WTC11 (cell line): ENCODE results near the gene RUNX1. TPM values are rescaled to one million over a fixed set of nuclear protein-coding genes. Genes with fewer than 3 reads are reported as not detected.

ENCODE experiments used
- ATAC-seq: fragments of 200-7000 bp; cut with Tn5 transposase; 2 replicates; pipeline ENCODE4 v1.10.0; 2021; ENCODE audit warnings: mild to moderate bottlenecking, moderate library complexity
- CTCF ChIA-PET: fragments of 300-600 bp; sonication (Branson Sonifier 250); formaldehyde crosslinking; loops from one replicate; lab custom pipeline; 2021; ENCODE audit warnings: antibody characterized with exemption; lab: Charles Lee
- POLR2A ChIA-PET: fragments of 350-600 bp; sonication (Branson Sonifier 250); formaldehyde crosslinking; loops from one replicate; lab custom pipeline; 2021; ENCODE audit warnings: antibody characterized with exemption; lab: Charles Lee
- DNase-seq: peaks from one replicate; pipeline ENCODE4 v3.0.0; 2021; ENCODE audit warnings: low spot score
- H3K27ac Mint-ChIP-seq: 2 replicates; pipeline ENCODE4 v1.8.0; 2021; ENCODE audit warnings: mixed read lengths
- H3K27me3 Mint-ChIP-seq: 2 replicates; pipeline ENCODE4 v1.8.0; 2021; ENCODE audit warnings: low read depth, mild to moderate bottlenecking, moderate library complexity, mixed read lengths
- H3K36me3 Mint-ChIP-seq: 2 replicates; pipeline ENCODE4 v1.8.0; 2021; ENCODE audit warnings: mixed read lengths
- H3K4me1 Mint-ChIP-seq: 2 replicates; pipeline ENCODE4 v1.8.0; 2022; ENCODE audit warnings: mixed read lengths
- H3K4me3 Mint-ChIP-seq: 2 replicates; pipeline ENCODE4 v1.8.0; 2021; ENCODE audit warnings: mild to moderate bottlenecking, moderate library complexity, mixed read lengths
- H3K9me3 Mint-ChIP-seq: 2 replicates; pipeline ENCODE4 v1.8.0; 2021; ENCODE audit warnings: mixed read lengths
- ATF1 ChIP-seq: sonication (generic); formaldehyde crosslinking; IDR thresholded peaks from 2 replicates; pipeline ENCODE4 v1.8.1; 2023; ENCODE audit warnings: mild to moderate bottlenecking, moderate library complexity, missing genetic modification reagents
- ELF4 ChIP-seq: sonication (generic); formaldehyde crosslinking; IDR thresholded peaks from 2 replicates; pipeline ENCODE4 v1.8.1; 2022; ENCODE audit warnings: low read depth, mild to moderate bottlenecking, moderate library complexity, missing genetic modification reagents
- GRHL2 ChIP-seq: fragments of 250-450 bp; sonication (Bioruptor Pico); IDR thresholded peaks from 2 replicates; pipeline ENCODE4 v1.8.0; 2022; ENCODE audit warnings: mild to moderate bottlenecking, moderate library complexity; ENCODE audit not compliant: insufficient replicate concordance, severe bottlenecking
- HMGA2 ChIP-seq: fragments of 250-450 bp; sonication (Bioruptor Pico); IDR thresholded peaks from 2 replicates; pipeline ENCODE4 v1.4.0; 2021; ENCODE audit warnings: mild to moderate bottlenecking, moderate library complexity
- RORB ChIP-seq: fragments of 250-450 bp; sonication (Bioruptor Pico); IDR thresholded peaks from 2 replicates; pipeline ENCODE4 v1.9.0; 2021; ENCODE audit warnings: mild to moderate bottlenecking
- SP1 ChIP-seq: sonication (generic); formaldehyde crosslinking; conservative IDR thresholded peaks from 2 replicates; pipeline ENCODE4 v1.8.1; 2022; ENCODE audit warnings: missing genetic modification reagents
- TCF7 ChIP-seq: sonication (generic); formaldehyde crosslinking; IDR thresholded peaks from 2 replicates; pipeline ENCODE4 v1.8.0; 2022; ENCODE audit warnings: mild to moderate bottlenecking, low read depth, missing genetic modification reagents, moderate library complexity
- TEAD1 ChIP-seq: sonication (generic); formaldehyde crosslinking; IDR thresholded peaks from 2 replicates; pipeline ENCODE4 v1.8.0; 2022; ENCODE audit warnings: mild to moderate bottlenecking, missing genetic modification reagents
- TEAD4 ChIP-seq: sonication (generic); formaldehyde crosslinking; IDR thresholded peaks from 2 replicates; pipeline ENCODE4 v1.8.0; 2022; ENCODE audit warnings: mild to moderate bottlenecking, missing genetic modification reagents
- ZNF121 ChIP-seq: sonication (generic); formaldehyde crosslinking; IDR thresholded peaks from 2 replicates; pipeline ENCODE4 v1.8.0; 2023; ENCODE audit warnings: missing genetic modification reagents
- ZNF138 ChIP-seq: sonication (generic); formaldehyde crosslinking; conservative IDR thresholded peaks from 2 replicates; pipeline ENCODE4 v1.8.1; 2022; ENCODE audit warnings: mild to moderate bottlenecking, moderate library complexity, missing genetic modification reagents
- ZNF232 ChIP-seq: sonication (generic); formaldehyde crosslinking; IDR thresholded peaks from 2 replicates; pipeline ENCODE4 v1.8.0; 2022; ENCODE audit warnings: mild to moderate bottlenecking, missing genetic modification reagents
- ZNF671 ChIP-seq: fragments of 250-450 bp; sonication (Bioruptor Pico); IDR thresholded peaks from 2 replicates; pipeline ENCODE4 v1.8.0; 2021; ENCODE audit warnings: mild to moderate bottlenecking
- total RNA-seq: library from RNA; stranded (reverse); gene quantifications from 3 replicates; pipeline ENCODE4 v1.2.3, GENCODE V29; 2021
- TF ChIP-seq, protein P1 (sequence below): fragments of 250-450 bp; sonication (Bioruptor Pico); IDR thresholded peaks from 2 replicates; pipeline ENCODE4 v1.9.0; 2021; ENCODE audit warnings: mild to moderate bottlenecking, borderline replicate concordance
- TF ChIP-seq, protein P2 (sequence below): sonication (generic); formaldehyde crosslinking; IDR thresholded peaks from 2 replicates; pipeline ENCODE4 v1.8.0; 2023; ENCODE audit warnings: mild to moderate bottlenecking, missing genetic modification reagents
- TF ChIP-seq, protein P3 (sequence below): sonication (generic); formaldehyde crosslinking; IDR thresholded peaks from 2 replicates; pipeline ENCODE4 v1.8.1; 2023; ENCODE audit warnings: mild to moderate bottlenecking, moderate library complexity, missing genetic modification reagents
- TF ChIP-seq, protein P4 (sequence below): sonication (generic); formaldehyde crosslinking; IDR thresholded peaks from 2 replicates; pipeline ENCODE4 v1.8.0; 2023; ENCODE audit warnings: missing genetic modification reagents, mild to moderate bottlenecking, borderline replicate concordance
- TF ChIP-seq, protein P5 (sequence below): sonication (generic); formaldehyde crosslinking; IDR thresholded peaks from 2 replicates; pipeline ENCODE4 v1.8.1; 2023; ENCODE audit warnings: mild to moderate bottlenecking, missing genetic modification reagents, borderline replicate concordance

RUNX1 gene
- total RNA-seq, 1 experiment from 2014 or later: 2.2 TPM

DNA sequence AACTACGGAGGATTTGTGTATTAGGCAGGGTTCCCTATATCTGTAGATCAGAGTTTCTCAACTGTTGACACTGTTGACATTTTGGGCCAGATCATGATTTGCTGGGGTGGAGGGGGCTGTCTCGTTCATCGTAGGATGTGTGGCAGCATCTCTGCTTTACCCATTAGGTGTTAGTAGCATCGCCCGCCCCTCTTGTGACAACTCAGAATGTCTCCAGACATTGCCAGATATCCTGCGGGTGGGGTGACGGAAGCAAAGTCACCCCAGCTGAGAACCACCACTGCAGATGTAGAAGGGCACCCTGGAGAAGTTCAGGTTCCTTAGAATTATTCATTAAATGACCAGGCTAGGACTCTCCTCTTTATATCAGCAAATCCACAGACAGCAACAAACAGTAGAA lies 254.4 kb downstream of the RUNX1 start (continued):
- TF ChIP-seq, protein P1, sequence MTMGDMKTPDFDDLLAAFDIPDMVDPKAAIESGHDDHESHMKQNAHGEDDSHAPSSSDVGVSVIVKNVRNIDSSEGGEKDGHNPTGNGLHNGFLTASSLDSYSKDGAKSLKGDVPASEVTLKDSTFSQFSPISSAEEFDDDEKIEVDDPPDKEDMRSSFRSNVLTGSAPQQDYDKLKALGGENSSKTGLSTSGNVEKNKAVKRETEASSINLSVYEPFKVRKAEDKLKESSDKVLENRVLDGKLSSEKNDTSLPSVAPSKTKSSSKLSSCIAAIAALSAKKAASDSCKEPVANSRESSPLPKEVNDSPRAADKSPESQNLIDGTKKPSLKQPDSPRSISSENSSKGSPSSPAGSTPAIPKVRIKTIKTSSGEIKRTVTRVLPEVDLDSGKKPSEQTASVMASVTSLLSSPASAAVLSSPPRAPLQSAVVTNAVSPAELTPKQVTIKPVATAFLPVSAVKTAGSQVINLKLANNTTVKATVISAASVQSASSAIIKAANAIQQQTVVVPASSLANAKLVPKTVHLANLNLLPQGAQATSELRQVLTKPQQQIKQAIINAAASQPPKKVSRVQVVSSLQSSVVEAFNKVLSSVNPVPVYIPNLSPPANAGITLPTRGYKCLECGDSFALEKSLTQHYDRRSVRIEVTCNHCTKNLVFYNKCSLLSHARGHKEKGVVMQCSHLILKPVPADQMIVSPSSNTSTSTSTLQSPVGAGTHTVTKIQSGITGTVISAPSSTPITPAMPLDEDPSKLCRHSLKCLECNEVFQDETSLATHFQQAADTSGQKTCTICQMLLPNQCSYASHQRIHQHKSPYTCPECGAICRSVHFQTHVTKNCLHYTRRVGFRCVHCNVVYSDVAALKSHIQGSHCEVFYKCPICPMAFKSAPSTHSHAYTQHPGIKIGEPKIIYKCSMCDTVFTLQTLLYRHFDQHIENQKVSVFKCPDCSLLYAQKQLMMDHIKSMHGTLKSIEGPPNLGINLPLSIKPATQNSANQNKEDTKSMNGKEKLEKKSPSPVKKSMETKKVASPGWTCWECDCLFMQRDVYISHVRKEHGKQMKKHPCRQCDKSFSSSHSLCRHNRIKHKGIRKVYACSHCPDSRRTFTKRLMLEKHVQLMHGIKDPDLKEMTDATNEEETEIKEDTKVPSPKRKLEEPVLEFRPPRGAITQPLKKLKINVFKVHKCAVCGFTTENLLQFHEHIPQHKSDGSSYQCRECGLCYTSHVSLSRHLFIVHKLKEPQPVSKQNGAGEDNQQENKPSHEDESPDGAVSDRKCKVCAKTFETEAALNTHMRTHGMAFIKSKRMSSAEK (CRISPR knock-in tag): no peak
- TF ChIP-seq ZNF121 (no peak), SP1 (CRISPR knock-in tag) (no peak), GRHL2 (CRISPR knock-in tag) (no peak), RORB (no peak)

DNA sequence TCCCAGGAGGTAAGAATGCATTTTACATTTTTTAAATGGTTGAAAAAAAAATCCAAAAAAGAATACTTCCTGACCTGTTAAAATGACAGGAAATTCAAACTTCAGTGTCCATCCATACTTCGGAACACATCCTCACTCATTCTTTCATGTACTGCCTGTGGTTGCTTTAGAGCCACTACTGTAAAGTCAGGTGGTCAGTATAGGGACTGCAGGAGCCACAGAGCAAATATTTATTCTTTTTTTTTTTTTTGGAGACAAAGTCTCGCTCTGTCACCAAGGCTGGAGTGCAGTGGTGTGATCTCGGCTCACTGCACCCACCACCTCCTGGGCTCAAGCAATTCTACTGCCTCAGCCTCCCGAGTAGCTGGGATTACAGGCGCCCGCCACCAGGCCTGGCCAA lies 255.6 kb downstream of the RUNX1 start:
- H3K36me3 Mint-ChIP-seq: no peaks in the 10 kb centered on the region
- TF ChIP-seq, protein P2, sequence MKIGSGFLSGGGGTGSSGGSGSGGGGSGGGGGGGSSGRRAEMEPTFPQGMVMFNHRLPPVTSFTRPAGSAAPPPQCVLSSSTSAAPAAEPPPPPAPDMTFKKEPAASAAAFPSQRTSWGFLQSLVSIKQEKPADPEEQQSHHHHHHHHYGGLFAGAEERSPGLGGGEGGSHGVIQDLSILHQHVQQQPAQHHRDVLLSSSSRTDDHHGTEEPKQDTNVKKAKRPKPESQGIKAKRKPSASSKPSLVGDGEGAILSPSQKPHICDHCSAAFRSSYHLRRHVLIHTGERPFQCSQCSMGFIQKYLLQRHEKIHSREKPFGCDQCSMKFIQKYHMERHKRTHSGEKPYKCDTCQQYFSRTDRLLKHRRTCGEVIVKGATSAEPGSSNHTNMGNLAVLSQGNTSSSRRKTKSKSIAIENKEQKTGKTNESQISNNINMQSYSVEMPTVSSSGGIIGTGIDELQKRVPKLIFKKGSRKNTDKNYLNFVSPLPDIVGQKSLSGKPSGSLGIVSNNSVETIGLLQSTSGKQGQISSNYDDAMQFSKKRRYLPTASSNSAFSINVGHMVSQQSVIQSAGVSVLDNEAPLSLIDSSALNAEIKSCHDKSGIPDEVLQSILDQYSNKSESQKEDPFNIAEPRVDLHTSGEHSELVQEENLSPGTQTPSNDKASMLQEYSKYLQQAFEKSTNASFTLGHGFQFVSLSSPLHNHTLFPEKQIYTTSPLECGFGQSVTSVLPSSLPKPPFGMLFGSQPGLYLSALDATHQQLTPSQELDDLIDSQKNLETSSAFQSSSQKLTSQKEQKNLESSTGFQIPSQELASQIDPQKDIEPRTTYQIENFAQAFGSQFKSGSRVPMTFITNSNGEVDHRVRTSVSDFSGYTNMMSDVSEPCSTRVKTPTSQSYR (CRISPR knock-in tag): no peak
- TF ChIP-seq ELF4 (CRISPR knock-in tag) (no peak), TEAD1 (no peak), ZNF232 (CRISPR knock-in tag) (no peak), TEAD4 (CRISPR knock-in tag) (no peak), ATF1 (no peak), ZNF138 (no peak), HMGA2 (CRISPR knock-in tag) (no peak), TCF7 (CRISPR knock-in tag) (no peak), ZNF671 (CRISPR knock-in tag) (no peak)
- TF ChIP-seq, protein P3, sequence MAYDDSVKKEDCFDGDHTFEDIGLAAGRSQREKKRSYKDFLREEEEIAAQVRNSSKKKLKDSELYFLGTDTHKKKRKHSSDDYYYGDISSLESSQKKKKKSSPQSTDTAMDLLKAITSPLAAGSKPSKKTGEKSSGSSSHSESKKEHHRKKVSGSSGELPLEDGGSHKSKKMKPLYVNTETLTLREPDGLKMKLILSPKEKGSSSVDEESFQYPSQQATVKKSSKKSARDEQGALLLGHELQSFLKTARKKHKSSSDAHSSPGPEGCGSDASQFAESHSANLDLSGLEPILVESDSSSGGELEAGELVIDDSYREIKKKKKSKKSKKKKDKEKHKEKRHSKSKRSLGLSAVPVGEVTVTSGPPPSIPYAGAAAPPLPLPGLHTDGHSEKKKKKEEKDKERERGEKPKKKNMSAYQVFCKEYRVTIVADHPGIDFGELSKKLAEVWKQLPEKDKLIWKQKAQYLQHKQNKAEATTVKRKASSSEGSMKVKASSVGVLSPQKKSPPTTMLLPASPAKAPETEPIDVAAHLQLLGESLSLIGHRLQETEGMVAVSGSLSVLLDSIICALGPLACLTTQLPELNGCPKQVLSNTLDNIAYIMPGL (CRISPR knock-in tag): no peak
- TF ChIP-seq, protein P4, sequence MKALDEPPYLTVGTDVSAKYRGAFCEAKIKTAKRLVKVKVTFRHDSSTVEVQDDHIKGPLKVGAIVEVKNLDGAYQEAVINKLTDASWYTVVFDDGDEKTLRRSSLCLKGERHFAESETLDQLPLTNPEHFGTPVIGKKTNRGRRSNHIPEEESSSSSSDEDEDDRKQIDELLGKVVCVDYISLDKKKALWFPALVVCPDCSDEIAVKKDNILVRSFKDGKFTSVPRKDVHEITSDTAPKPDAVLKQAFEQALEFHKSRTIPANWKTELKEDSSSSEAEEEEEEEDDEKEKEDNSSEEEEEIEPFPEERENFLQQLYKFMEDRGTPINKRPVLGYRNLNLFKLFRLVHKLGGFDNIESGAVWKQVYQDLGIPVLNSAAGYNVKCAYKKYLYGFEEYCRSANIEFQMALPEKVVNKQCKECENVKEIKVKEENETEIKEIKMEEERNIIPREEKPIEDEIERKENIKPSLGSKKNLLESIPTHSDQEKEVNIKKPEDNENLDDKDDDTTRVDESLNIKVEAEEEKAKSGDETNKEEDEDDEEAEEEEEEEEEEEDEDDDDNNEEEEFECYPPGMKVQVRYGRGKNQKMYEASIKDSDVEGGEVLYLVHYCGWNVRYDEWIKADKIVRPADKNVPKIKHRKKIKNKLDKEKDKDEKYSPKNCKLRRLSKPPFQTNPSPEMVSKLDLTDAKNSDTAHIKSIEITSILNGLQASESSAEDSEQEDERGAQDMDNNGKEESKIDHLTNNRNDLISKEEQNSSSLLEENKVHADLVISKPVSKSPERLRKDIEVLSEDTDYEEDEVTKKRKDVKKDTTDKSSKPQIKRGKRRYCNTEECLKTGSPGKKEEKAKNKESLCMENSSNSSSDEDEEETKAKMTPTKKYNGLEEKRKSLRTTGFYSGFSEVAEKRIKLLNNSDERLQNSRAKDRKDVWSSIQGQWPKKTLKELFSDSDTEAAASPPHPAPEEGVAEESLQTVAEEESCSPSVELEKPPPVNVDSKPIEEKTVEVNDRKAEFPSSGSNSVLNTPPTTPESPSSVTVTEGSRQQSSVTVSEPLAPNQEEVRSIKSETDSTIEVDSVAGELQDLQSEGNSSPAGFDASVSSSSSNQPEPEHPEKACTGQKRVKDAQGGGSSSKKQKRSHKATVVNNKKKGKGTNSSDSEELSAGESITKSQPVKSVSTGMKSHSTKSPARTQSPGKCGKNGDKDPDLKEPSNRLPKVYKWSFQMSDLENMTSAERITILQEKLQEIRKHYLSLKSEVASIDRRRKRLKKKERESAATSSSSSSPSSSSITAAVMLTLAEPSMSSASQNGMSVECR (CRISPR knock-in tag): no peak
- TF ChIP-seq, protein P5, sequence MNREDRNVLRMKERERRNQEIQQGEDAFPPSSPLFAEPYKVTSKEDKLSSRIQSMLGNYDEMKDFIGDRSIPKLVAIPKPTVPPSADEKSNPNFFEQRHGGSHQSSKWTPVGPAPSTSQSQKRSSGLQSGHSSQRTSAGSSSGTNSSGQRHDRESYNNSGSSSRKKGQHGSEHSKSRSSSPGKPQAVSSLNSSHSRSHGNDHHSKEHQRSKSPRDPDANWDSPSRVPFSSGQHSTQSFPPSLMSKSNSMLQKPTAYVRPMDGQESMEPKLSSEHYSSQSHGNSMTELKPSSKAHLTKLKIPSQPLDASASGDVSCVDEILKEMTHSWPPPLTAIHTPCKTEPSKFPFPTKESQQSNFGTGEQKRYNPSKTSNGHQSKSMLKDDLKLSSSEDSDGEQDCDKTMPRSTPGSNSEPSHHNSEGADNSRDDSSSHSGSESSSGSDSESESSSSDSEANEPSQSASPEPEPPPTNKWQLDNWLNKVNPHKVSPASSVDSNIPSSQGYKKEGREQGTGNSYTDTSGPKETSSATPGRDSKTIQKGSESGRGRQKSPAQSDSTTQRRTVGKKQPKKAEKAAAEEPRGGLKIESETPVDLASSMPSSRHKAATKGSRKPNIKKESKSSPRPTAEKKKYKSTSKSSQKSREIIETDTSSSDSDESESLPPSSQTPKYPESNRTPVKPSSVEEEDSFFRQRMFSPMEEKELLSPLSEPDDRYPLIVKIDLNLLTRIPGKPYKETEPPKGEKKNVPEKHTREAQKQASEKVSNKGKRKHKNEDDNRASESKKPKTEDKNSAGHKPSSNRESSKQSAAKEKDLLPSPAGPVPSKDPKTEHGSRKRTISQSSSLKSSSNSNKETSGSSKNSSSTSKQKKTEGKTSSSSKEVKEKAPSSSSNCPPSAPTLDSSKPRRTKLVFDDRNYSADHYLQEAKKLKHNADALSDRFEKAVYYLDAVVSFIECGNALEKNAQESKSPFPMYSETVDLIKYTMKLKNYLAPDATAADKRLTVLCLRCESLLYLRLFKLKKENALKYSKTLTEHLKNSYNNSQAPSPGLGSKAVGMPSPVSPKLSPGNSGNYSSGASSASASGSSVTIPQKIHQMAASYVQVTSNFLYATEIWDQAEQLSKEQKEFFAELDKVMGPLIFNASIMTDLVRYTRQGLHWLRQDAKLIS: no peak

More for the DNA sequence above, 255.6 kb downstream of the RUNX1 start:
- Mint-ChIP-seq H3K27ac (no peak overlapping the region), H3K9me3 (no peaks in the 10 kb centered on the region), H3K4me1 (peaks cover 11% of the 10 kb centered on the region), H3K27me3 (no peaks in the 10 kb centered on the region), H3K4me3 (no peak overlapping the region)
- no peak for ATAC-seq
- CTCF ChIA-PET: no interaction called here
- POLR2A ChIA-PET: no interaction called here
- DNase-seq: no peak
